ELR (cell line): Measurements from ENCODE around the gene LTB4R2.

Experiments used
- DNase-seq: peaks from one replicate; pipeline ENCODE4 v3.0.0-alpha.2; 2015; ENCODE audit warnings: low read depth

The LTB4R2 gene

DNA sequence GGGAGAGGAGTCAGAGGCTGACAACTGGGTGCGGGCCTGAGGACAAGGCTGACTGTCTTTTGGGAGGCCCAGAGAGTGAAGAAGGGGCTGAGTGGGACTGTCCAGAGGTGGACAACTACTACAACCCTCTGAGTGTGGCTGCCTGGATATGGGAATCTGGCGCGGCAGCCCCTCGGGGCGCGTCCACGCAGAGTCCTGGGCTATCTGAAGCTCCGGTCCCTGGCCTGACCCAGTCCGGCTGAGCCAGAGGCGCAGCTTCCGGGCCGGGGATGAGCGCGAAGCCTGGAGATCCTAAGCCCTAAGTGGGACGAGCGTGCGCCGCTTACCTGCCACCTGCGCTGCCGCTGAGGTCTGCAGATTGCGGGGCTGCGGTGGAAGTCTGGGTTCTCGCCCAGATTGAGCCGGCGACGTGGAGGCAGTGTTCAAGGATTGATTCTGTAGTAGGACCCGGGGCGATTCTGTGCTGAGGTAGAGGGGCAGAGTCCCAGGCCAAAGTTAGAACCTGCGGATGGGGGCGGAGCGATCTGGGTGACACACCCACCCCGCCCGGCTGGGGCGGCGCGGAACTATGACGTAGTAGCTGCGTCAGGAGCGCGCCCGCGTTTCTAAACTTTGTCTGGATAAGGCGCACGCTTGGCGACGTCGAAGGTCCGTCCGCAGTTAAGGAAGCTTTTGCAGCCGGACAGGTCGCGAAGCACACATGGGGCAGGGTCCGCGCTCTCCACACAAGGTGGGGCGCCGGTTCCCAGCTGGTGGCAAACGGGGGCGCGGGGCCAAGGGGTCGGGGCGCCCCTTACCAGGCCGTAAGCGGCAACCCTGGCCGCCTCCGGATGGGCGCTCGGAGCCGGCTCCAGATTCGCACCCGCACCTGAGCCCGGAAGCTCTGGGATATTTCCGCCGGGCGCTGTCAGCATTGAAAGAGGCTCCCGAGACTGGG, 10.4 kb upstream of the LTB4R2 start, which contains the start of the genes DHRS1 and NOP9:
DHRS1 (minus strand) TSS at position 526 of the 937 bp plus-strand sequence. CDS start 674 bp downstream, outside the sequence.
NOP9 (plus strand) TSS at position 596 of the 937 bp plus-strand sequence; CDS start at position 701, 105 bp downstream.
- DNase-seq = peak; percentile 92

DNA sequence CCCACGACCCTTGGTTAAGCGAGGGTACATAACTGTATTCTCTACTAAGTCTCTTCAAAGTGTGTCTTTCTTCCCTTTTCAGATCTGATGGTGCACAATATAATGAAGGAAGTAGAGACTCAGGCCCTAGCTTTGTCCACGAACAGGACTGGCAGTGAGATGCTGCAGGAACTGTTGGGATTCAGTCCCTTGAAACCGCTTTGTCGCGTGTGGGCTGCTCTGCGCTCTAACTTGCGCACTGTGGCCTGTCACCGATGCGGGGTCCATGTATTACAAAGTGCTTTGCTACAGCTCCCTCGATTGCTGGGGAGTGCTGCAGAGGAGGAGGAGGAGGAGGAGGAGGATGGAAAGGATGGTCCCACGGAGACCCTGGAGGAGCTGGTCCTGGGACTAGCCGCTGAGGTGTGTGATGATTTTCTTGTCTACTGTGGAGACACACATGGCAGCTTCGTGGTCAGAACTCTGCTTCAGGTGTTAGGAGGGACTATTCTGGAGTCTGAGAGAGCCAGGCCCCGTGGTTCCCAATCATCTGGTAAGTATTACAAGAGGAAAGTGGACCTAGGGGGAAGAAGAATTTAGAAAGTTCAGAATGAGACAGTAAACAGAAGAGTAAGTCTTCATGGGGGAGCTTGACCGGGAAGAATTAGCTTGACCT, 9.5 kb upstream of the LTB4R2 start:
- no peak for DNase-seq

DNA sequence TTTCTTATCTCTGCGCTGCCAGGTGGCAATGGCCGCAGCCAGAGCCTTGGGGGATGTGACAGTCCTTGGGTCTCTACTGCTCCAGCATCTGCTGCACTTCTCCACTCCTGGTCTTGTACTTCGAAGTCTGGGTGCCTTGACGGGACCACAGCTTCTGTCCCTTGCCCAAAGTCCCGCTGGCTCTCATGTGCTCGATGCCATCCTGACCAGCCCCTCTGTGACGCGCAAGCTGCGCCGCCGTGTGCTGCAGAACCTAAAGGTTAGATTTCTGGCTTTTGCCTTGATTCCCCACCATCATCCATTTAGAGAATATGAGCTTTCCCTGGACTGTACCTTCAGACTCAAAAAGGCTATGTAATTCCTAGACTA, 5.9 kb upstream of the LTB4R2 start:
- DNase-seq = no peak

DNA sequence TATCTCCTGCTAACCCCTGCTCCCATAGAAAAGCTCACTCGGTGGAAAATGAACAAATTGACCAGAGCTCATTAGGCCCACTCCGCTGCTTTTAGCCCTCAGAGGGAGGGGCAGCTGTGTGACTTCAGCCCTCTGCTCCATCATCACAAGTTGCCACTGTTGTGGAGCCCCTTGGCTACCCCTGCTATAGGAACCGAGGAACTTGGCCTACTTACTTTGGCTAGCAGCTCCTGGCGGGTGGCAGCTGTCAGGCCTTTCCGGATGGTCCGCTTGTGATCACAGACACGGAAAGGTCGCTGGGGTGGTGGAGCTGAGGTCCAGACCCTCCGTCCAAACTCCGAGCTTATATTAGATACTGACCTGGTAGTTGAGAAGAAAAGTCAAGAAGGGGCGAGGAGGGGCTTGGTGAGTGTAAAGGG, 2.8 kb upstream of the LTB4R2 start:
- no peak for DNase-seq

DNA sequence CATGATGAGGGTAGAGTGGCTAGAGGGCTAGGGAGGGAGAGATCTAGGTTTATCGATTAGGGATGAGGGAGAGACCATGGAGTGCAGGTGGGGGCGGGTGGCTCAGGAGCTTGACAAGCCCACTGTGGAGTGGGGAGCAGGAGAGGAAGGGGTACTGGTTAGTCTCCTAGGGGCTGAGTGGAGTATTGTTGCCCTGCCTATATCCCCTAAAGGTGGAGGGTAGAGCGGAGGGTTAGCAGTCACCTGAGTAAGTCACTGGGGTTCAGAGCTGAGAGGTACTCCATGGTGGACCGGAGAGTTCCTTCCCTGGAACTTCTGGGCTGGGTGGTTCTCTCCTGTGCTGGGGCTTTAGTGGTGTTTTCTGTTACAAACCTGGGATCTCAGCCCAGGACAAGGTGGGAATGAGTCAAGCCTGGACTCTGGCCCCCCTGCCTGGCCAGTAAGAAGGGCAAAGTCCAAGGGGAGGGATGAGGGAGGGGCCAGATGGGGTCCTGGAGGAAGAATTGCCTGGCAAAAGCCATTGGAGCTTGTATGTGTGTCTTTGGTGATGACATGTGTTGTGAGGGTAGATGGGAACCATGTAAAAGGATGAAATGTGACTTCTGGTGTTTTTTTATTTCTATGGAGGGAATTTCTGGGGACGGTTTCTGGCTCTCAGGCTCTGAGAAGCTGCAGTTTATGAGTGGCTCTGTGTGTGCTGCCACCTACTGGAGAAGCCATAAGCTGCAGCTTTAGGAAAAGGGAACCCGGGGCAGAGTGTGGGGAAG, 2.2 kb upstream of the LTB4R2 start, which contains the start of gene CIDEB:
CIDEB (minus strand) TSS at position 403 of the 767 bp plus-strand sequence; CDS start at position 284, 119 bp downstream.
- DNase-seq = peak; percentile 67

DNA sequence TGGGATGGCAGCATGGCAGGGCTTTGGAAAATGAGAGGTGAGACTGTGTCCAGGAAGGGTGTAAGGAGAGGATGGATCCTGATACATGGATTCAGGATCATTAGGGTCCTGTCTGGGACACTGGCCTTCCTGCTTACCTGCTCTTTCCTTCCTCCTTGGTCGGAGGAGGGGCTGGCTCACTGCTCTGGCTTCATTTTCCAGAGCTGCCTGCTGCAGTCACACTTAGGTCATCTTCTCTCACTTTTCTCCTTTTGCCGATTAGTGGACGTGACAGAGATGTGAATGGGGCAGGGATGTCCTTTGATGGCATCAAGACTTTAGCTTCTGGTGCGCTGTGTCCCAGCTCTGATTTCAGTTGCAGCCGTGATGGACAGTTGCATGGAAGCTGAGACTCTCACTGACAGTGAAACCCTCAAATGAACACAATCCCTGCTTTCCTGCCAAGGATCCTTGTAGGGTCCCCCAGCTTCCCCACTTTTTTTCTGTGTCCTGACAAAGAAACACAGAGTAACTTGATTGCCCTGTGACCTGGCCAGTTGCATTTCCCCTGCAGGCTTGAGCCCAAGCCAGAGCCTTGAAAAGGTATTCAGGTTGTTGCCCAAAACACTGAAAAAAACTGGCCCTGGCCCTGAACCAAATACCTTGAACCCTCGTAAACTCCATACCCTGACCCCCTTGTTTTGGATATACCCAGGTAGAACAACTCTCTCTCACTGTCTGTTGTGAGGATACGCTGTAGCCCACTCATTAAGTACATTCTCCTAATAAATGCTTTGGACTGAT, 1.4 kb upstream of the LTB4R2 start:
- DNase-seq = no peak

DNA sequence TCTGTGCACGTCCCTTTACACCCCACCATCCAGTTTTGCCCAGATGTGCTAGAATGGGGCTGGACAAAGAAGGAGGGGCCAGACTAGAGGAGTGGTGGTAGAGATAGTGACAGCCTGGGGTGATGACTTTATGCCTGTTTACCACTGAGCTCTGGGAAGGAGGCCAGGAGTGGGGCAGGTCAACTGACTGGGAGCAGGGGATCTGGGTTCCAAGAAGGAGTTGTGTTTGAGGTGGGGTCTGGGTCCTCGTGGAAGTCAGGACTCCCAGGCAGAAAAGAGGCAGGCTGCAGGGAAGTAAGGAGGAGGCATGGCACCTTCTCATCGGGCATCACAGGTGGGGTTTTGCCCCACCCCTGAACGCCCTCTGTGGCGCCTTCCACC, 315 bp downstream of the LTB4R2 start:
- no peak for DNase-seq

DNA sequence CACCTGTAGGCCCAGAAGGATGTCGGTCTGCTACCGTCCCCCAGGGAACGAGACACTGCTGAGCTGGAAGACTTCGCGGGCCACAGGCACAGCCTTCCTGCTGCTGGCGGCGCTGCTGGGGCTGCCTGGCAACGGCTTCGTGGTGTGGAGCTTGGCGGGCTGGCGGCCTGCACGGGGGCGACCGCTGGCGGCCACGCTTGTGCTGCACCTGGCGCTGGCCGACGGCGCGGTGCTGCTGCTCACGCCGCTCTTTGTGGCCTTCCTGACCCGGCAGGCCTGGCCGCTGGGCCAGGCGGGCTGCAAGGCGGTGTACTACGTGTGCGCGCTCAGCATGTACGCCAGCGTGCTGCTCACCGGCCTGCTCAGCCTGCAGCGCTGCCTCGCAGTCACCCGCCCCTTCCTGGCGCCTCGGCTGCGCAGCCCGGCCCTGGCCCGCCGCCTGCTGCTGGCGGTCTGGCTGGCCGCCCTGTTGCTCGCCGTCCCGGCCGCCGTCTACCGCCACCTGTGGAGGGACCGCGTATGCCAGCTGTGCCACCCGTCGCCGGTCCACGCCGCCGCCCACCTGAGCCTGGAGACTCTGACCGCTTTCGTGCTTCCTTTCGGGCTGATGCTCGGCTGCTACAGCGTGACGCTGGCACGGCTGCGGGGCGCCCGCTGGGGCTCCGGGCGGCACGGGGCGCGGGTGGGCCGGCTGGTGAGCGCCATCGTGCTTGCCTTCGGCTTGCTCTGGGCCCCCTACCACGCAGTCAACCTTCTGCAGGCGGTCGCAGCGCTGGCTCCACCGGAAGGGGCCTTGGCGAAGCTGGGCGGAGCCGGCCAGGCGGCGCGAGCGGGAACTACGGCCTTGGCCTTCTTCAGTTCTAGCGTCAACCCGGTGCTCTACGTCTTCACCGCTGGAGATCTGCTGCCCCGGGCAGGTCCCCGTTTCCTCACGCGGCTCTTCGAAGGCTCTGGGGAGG, 985 bp downstream of the LTB4R2 start, which contains the start of gene LTB4R:
LTB4R (plus strand) TSS at position 857 of the 959 bp plus-strand sequence. CDS start 4,150 bp downstream, outside the sequence.
- peak; percentile 77 for DNase-seq

DNA sequence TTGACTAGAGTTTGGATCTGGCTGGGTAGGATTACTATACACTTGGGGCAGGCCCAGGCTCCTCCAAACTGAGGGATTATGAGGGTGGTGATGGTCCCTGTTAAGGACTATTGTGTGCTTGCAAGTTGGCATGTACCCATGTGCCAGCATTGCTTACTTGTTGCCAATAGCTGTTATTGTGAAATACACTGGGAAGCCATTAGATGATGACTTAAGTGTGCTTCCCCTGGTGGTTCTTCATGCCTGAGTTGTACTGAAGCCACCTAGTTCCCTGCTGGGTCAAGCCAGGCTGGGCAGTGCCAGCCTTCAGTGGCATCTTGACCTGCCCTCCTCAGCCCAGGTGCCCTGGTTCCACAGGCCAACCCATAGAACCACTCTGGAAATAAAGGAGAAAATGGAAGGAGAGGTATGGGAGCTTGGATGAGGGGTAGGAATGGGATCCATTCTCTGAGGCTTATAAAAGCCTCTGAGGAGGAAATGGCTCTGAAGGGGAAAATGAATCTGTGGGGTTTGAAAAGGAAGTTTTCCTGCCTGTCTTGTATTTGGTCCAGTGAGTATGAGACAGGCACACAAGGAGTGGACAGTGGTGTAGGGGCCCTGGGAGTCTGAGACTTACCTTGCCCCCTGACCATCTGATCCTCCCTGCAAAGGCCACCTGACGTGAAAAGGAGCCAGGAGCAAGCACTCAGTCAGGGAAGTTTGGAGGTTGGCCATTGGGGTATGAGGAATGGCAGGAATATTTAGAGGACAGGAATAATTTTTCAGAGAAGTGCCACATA, 2.1 kb downstream of the LTB4R2 start:
- no peak for DNase-seq

DNA sequence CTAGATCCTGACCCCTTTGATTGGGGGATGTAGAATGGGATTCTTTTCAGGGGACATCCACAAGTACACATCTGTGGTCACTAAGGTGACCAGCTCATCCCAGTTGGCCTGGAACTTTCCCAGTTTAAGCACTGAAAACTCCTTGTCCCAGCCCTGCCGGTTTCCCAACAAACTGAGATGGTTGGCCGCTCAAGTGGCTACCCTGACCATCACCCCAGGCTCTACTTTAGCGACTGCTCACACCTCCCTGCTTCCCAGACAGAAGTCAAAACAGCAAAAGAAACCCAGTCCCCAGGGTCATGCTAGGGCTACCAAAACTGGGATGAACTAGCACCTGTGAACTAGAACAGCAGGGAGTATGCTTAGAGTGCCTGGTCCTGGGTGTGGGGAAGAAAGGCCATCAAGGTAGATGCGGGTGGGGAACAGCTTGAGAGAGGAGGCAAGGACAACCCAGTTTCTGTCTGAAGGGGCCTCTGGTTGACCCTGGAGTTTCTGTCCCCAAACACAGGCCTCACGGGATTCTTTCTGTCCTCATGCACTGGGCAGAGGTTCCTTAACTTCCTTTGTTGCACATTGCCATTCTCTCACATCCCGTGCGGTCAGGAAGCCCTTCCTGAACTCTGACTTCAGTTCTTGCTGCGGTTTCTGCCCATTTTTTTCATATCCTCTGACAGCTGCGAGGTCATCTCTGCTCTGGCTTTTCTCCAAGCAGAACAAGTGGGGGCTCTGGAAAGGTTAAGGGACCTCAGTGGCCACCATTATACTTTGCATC, 3.0 kb downstream of the LTB4R2 start:
- peak; percentile 64 for DNase-seq

DNA sequence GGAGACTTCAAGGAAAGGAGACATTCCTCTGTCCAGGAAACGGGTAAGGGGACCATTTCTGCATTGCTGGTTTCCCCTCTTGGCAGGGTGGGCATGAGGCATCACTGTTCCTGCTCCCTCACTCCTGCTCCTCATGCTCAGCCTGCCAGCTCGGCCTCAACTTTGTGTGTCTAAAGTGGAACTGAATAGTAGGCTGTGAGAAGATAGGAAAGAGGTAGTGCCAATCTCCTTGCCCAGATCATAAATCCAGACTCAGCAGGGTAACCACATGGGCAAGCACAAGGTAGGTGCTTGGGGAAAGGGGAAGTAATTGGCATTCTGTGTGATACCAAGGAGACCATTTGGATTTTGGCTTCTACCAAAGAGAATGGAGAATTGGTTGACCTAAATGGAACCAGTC, 4.0 kb downstream of the LTB4R2 start:
- DNase-seq = no peak

DNA sequence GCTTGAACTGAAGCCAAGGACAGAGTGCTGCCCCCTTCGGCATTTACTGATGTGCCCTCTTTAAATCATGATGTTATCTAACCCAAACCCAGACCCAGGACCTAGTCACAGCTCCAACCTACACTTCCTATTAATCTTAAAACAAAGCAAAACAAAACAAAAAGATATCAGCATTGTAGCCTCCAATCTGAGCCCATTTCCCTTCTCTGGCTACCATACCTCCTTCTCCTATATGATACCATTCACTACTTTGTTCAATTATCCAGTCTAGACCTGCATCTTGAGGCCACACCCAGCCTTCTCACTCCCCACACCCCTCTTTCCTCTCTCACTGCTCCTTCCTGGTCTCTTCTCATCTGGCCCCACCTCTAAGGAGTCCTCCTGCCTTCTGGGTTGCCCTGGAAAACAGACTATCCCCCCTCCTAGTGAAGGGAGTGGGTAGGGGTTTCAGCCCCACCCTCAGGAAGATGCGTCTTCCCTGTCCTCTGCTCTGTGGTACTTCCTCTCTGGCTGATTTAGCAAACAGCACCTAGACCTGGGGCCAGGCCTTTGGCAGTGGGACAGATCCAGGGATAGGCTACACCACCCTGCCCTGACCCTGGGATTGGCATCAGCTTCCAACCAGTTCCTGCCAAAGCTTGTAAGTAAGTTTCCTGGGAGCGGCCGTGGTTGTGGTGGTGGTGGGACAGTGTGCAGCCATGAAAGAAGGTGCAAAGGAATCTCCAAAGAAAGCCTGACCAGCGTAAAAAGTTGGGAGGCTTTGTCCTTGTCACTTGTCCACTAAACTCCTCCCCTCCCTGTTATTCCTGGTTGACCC, 4.6 kb downstream of the LTB4R2 start:
- DNase-seq = no peak

DNA sequence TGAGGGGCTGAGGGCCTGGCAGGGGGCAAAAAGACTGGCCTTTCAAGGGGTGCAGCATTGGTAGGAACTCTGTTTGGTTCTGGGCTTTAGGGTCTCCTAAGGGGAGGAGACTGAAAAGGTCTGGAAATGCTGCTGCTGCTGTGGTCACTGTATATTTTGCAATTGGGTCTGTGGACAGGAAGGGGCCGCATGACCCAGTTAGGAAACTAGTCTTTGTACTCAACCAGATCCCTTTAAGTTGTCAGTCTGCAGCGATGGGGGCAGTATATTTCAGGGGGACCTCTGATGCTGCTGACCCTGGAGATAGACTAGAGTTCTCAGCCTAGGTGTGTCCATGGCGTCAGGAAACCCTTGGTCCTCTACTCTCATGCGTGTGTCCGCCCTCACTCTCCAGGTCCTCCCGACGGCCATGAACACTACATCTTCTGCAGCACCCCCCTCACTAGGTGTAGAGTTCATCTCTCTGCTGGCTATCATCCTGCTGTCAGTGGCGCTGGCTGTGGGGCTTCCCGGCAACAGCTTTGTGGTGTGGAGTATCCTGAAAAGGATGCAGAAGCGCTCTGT, 5.4 kb downstream of the LTB4R2 start:
- DNase-seq = no peak

DNA sequence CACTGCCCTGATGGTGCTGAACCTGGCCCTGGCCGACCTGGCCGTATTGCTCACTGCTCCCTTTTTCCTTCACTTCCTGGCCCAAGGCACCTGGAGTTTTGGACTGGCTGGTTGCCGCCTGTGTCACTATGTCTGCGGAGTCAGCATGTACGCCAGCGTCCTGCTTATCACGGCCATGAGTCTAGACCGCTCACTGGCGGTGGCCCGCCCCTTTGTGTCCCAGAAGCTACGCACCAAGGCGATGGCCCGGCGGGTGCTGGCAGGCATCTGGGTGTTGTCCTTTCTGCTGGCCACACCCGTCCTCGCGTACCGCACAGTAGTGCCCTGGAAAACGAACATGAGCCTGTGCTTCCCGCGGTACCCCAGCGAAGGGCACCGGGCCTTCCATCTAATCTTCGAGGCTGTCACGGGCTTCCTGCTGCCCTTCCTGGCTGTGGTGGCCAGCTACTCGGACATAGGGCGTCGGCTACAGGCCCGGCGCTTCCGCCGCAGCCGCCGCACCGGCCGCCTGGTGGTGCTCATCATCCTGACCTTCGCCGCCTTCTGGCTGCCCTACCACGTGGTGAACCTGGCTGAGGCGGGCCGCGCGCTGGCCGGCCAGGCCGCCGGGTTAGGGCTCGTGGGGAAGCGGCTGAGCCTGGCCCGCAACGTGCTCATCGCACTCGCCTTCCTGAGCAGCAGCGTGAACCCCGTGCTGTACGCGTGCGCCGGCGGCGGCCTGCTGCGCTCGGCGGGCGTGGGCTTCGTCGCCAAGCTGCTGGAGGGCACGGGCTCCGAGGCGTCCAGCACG, 6.1 kb downstream of the LTB4R2 start:
- no peak for DNase-seq

DNA sequence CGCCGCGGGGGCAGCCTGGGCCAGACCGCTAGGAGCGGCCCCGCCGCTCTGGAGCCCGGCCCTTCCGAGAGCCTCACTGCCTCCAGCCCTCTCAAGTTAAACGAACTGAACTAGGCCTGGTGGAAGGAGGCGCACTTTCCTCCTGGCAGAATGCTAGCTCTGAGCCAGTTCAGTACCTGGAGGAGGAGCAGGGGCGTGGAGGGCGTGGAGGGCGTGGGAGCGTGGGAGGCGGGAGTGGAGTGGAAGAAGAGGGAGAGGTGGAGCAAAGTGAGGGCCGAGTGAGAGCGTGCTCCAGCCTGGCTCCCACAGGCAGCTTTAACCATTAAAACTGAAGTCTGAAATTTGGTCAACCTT, 6.6 kb downstream of the LTB4R2 start:
- DNase-seq = no peak

DNA sequence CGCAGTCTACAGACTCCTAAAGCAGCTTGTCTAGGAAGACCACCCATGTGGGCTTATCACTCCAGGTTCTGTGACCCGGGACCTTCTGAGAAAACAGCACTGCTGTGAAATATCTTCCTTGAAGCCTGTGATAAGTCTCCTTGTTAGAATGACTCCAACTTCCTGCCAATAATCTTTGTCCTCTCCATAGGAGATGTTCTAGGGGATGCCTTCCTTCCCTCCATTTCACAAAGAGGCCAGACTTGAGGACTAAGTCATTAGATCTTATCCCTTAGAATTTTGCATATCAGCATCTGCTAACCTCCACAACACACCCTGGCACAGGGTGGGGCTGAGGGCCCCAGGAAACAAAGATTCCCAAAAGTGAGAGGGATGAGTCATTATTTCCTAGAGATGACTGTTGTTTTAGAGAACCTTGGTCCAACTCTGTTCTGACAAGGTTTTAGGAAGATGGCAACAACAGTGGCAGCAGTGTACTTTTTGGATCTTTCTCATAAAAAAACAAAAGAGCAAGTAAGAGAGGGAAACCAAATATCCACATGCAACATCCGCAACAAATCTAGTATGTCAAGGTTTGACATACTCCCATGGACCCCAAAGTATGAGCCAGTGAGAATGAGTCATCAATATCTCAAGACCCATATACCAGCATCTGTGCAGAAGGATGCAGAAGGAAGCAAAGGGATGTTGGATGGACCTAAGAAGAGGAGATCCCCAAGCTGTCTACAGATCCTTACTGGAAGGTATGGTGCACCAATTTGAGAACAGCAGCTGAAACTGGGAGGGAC, 7.4 kb downstream of the LTB4R2 start:
- peak; percentile 66 for DNase-seq
